Chondrocyte (in vitro differentiated cells): Measurements from ENCODE around the gene C6orf62. TPM values are rescaled to one million over a fixed set of nuclear protein-coding genes. Genes with fewer than 3 reads are reported as not detected.
"Not testable (repeated sequence)": the region's sequence is repeated elsewhere in the genome, so short reads cannot be mapped to it uniquely, and the experiment has no call there.

Experiments used
- DNase-seq: peaks from one replicate; pipeline ENCODE4 v3.0.0; 2021; ENCODE audit warnings: mixed read lengths, low spot score
- H3K27ac Mint-ChIP-seq: one replicate; pipeline ENCODE4 v1.8.0; 2021; ENCODE audit warnings: mild to moderate bottlenecking, moderate library complexity, mixed read lengths; ENCODE audit not compliant: unreplicated experiment
- H3K27me3 Mint-ChIP-seq: 2 replicates; pipeline ENCODE4 v1.8.0; 2021; ENCODE audit warnings: low read depth, mixed read lengths
- H3K36me3 Mint-ChIP-seq: 2 replicates; pipeline ENCODE4 v1.8.0; 2021; ENCODE audit warnings: low read depth, mixed read lengths
- H3K4me1 Mint-ChIP-seq: 2 replicates; pipeline ENCODE4 v1.8.0; 2021; ENCODE audit warnings: low read depth, mild to moderate bottlenecking, mixed read lengths
- H3K4me3 Mint-ChIP-seq: one replicate; pipeline ENCODE4 v1.8.0; 2021; ENCODE audit warnings: mild to moderate bottlenecking, moderate library complexity, mixed read lengths; ENCODE audit not compliant: unreplicated experiment
- H3K9me3 Mint-ChIP-seq: 2 replicates; pipeline ENCODE4 v1.8.0; 2021; ENCODE audit warnings: low read depth, mixed read lengths
- total RNA-seq: library from RNA; stranded (reverse); gene quantifications from 3 replicates; pipeline ENCODE4 v1.2.1, GENCODE V29; 2021
- TF ChIP-seq, protein P1 (sequence below): fragments of 200-600 bp; sonication (generic); IDR thresholded peaks from 2 replicates; pipeline ENCODE4 v1.5.0; 2021; ENCODE audit warnings: antibody characterized with exemption, mild to moderate bottlenecking, moderate library complexity

C6orf62 gene
- total RNA-seq, 1 donor from 2014 or later = 91.9 TPM

DNA sequence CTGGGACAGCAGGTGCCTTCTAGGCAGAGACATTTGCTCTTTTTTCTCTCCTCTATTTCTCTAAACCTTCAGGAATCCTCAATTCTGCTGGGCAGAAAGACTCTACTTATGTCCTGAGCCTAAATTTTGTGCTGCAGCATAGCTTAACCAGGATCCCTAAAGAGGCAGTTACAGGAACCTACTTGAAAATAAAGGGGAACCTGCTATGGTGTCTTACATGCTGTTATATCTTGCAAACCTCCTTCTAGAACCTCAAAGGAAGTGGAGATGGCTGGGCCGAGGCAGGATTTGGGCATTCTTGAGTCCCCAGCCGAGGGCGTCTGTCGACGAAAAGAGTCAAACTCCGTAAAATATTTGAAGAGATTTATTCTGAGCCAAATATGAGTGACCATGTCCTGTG, 38.7 kb upstream of the C6orf62 start:
- Mint-ChIP-seq H3K4me3 (no peak overlapping the region), H3K36me3 (no peaks in the 10 kb centered on the region), H3K4me1 (no peaks in the 10 kb centered on the region), H3K9me3 (no peaks in the 10 kb centered on the region), H3K27me3 (no peaks in the 10 kb centered on the region), H3K27ac (no peak overlapping the region)
- no peak for DNase-seq
- TF ChIP-seq, protein P1, sequence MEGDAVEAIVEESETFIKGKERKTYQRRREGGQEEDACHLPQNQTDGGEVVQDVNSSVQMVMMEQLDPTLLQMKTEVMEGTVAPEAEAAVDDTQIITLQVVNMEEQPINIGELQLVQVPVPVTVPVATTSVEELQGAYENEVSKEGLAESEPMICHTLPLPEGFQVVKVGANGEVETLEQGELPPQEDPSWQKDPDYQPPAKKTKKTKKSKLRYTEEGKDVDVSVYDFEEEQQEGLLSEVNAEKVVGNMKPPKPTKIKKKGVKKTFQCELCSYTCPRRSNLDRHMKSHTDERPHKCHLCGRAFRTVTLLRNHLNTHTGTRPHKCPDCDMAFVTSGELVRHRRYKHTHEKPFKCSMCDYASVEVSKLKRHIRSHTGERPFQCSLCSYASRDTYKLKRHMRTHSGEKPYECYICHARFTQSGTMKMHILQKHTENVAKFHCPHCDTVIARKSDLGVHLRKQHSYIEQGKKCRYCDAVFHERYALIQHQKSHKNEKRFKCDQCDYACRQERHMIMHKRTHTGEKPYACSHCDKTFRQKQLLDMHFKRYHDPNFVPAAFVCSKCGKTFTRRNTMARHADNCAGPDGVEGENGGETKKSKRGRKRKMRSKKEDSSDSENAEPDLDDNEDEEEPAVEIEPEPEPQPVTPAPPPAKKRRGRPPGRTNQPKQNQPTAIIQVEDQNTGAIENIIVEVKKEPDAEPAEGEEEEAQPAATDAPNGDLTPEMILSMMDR = no peak

DNA sequence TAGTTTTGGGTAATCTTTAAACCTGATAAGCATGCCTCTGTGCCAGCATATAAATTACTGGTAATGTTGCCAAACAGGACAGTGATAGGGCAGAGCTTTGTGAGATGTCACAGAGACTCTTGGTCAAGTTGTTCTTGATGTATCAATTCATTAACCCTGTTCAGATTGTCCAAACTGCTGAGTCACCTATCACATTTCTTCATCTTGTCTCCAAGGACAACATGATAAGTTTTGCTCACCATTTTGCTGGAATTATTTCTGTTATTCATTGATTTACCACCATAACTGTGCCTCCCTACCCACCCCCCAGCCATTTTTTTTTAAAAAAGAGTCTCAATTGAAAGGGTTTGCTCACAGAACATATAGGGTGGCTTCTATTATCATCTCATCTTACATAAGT, 36.3 kb upstream of the C6orf62 start:
- no peaks in the 10 kb centered on the region for H3K9me3 Mint-ChIP-seq
- H3K27me3 Mint-ChIP-seq = no peaks in the 10 kb centered on the region
- H3K36me3 Mint-ChIP-seq = no peaks in the 10 kb centered on the region
- TF ChIP-seq, protein P1 = no peak
- H3K4me3 Mint-ChIP-seq = no peak overlapping the region
- H3K4me1 Mint-ChIP-seq = no peaks in the 10 kb centered on the region
- H3K27ac Mint-ChIP-seq = no peak overlapping the region
- DNase-seq = no peak

DNA sequence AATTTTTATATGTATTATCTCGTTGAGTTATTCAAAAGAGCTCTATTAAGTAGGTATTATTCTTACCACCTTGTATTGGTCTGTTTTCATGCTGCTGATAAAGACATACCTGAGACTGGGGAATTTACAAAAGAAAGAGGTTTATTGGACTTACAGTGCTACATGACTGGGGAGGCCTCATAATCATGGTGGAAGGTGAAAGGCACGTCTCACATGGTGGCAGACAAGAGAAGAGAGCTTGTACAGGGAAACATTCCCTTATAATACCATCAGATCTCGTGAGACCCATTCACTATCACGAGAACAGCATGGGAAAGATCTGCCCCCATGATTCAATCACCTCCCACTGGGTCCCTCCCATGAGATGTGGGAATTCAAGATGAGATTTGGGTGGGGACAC, 35.4 kb upstream of the C6orf62 start:
- not testable (repeated sequence) for DNase-seq, H3K9me3 Mint-ChIP-seq, H3K4me3 Mint-ChIP-seq

DNA sequence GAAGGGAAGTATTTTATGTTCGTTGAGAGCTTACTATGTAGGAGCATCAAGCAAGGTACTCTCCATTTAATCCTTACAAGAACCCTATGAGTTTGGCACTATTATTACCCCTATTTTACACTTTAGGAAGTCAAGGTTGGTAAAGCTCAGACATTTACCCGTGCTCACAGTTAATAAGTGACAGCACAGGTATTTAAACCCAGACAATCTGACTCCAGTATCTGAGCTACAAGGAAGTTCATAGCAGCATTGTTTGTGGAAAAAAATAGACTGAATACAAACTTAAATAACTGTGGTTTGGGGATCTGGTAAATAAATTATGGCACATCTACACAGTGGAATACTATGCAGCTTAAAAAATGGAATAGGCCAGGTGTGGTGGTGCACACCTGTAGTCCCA, 34.6 kb upstream of the C6orf62 start:
- H3K27ac Mint-ChIP-seq = no peak overlapping the region

More for the DNA sequence above, 35.4 kb upstream of the C6orf62 start:
- H3K4me1 Mint-ChIP-seq, H3K27ac Mint-ChIP-seq, H3K36me3 Mint-ChIP-seq, H3K27me3 Mint-ChIP-seq: not testable (repeated sequence)

DNA sequence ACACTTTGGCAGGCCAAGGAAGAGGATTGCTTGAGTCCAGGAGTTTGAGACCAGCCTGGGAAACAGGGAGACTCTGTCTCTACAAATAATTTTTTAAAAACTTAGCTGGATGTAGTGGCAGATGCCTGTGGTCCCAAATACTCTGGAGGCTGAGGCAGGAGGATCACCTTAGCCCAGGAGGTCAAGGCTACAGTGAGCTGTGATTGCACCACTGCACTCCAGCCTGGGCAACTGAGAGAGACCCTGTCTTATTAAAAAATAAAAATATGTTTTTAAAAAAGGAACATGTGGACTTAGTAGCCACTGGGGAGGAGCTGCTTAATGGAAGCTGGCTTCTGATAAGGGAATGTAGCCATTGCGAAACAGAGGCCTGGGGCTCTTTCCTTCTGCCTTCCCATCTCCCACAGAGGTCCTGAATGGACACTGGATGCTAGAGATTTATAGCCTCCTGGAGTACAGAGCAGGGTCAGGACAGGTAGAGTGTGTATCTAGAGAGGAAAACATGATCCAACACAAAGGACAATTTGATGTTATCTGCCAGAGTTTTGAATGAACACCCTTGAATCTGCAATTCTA, 34.1 kb upstream of the C6orf62 start:
- Mint-ChIP-seq H3K36me3 (no peaks in the 10 kb centered on the region), H3K4me3 (no peak overlapping the region), H3K27me3 (no peaks in the 10 kb centered on the region), H3K9me3 (no peaks in the 10 kb centered on the region), H3K27ac (no peak overlapping the region), H3K4me1 (no peaks in the 10 kb centered on the region)
- TF ChIP-seq, protein P1 = no peak
- DNase-seq = no peak

More for the DNA sequence above, 34.6 kb upstream of the C6orf62 start:
- no peak overlapping the region for H3K4me3 Mint-ChIP-seq
- TF ChIP-seq, protein P1 = no peak
- DNase-seq = no peak
- H3K4me1 Mint-ChIP-seq = no peaks in the 10 kb centered on the region
- no peaks in the 10 kb centered on the region for H3K27me3 Mint-ChIP-seq
- no peaks in the 10 kb centered on the region for H3K9me3 Mint-ChIP-seq
- no peaks in the 10 kb centered on the region for H3K36me3 Mint-ChIP-seq

DNA sequence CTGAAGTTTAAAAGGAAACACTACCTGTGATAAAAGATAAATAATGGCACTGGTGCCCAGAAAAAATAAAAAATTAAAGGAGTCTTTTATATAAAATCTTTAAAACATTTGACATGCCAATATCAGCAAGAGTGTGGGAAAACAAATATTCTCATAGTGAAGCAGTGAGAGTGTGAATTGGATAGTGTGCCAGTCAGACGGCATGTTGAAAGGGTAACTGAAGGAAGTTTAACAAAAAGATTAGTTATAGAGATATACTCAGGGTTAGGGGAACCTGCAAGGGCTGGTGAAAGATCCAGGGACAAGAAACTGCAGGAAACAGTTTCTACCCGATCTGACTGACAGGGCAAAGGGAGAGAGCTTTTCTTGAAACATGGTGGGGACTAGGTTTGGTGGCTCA, 33.5 kb upstream of the C6orf62 start:
- Mint-ChIP-seq H3K27me3 (no peaks in the 10 kb centered on the region), H3K27ac (no peak overlapping the region), H3K36me3 (no peaks in the 10 kb centered on the region), H3K4me3 (no peak overlapping the region), H3K9me3 (no peaks in the 10 kb centered on the region), H3K4me1 (no peaks in the 10 kb centered on the region)
- TF ChIP-seq, protein P1 = no peak
- no peak for DNase-seq

DNA sequence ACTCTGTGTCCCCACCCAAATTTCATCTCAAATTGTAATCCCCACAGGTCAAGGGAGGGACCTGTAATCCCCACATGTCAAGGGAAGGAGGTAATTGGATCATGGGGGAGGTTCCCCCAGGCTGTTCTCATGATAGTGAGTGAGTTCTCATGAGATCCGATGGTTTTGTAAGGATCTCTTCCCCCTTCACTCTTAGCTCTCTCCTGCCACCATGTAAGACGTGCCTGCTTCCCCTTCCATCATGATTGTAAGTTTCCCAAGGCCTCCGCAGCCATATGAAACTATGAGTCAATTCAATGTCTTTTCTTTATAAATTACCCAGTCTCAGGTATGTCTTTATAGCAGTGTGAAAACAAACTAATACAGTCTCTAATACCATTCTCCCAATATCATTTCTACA, 31.9 kb upstream of the C6orf62 start:
- H3K36me3 Mint-ChIP-seq, H3K9me3 Mint-ChIP-seq, H3K27me3 Mint-ChIP-seq, H3K4me1 Mint-ChIP-seq, H3K4me3 Mint-ChIP-seq, H3K27ac Mint-ChIP-seq, DNase-seq: not testable (repeated sequence)
